Measurements from ENCODE around the gene KREMEN1.
"Not testable (repeated sequence)": the region's sequence is repeated elsewhere in the genome, so short reads cannot be mapped to it uniquely, and the experiment has no call there.

KREMEN1 gene

DNA sequence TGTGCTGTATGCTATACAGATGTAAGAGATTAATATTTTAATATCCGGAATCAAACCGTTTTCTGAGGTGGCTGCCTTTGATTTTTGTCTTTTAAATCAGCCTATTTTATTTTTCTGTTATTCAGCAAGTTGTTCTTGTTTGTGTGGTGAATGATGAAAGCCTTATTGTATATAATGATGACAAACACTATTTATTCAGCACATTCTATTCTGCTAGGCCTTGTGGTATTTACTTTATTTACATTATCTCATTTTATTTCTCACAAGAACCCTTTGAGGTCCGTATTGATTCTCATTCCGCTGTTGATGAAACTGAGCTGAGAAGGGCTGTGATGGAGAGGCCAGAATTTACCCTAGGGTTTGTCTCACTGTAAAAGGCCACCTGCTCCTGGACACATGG is 40.5 kb downstream of the KREMEN1 start:
- TF ChIP-seq, protein P1, sequence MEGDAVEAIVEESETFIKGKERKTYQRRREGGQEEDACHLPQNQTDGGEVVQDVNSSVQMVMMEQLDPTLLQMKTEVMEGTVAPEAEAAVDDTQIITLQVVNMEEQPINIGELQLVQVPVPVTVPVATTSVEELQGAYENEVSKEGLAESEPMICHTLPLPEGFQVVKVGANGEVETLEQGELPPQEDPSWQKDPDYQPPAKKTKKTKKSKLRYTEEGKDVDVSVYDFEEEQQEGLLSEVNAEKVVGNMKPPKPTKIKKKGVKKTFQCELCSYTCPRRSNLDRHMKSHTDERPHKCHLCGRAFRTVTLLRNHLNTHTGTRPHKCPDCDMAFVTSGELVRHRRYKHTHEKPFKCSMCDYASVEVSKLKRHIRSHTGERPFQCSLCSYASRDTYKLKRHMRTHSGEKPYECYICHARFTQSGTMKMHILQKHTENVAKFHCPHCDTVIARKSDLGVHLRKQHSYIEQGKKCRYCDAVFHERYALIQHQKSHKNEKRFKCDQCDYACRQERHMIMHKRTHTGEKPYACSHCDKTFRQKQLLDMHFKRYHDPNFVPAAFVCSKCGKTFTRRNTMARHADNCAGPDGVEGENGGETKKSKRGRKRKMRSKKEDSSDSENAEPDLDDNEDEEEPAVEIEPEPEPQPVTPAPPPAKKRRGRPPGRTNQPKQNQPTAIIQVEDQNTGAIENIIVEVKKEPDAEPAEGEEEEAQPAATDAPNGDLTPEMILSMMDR (IDR thresholded peaks at IDR 0.05; ENCODE audit: control insufficient read depth, insufficient read depth, low read depth, low read length, missing control alignments): no peak
- no peak for DNase-seq (ENCODE audit: low read depth)

DNA sequence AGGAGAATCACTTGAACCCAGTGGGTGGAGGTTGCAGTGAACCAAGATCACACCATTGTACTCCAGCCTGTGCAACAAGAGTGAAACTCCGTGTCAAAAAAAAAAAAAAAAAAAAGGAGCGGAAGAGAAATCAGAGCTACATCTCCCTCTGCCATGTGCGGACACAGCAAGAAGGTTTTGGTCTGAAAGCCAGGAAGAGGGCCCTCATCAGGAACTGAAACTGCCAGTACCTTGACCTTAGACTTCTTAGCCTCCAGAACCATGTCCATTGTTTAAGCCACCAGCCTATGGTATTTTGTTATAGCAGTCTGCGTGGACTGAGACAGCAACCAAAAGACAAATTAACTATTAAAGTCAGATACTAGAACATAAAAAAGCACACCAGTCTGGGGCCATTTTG is 41.6 kb downstream of the KREMEN1 start:
- no peak overlapping the region for H3K4me3 ChIP-seq (ENCODE audit: control insufficient read depth, low read depth, low read length)
- no peak for DNase-seq (ENCODE audit: low read depth)
- TF ChIP-seq, protein P1 (IDR thresholded peaks at IDR 0.05; ENCODE audit: control insufficient read depth, insufficient read depth, low read depth, low read length, missing control alignments): no peak

More for the DNA sequence above, 40.5 kb downstream of the KREMEN1 start:
- no peak overlapping the region for H3K4me3 ChIP-seq (ENCODE audit: control insufficient read depth, low read depth, low read length)

DNA sequence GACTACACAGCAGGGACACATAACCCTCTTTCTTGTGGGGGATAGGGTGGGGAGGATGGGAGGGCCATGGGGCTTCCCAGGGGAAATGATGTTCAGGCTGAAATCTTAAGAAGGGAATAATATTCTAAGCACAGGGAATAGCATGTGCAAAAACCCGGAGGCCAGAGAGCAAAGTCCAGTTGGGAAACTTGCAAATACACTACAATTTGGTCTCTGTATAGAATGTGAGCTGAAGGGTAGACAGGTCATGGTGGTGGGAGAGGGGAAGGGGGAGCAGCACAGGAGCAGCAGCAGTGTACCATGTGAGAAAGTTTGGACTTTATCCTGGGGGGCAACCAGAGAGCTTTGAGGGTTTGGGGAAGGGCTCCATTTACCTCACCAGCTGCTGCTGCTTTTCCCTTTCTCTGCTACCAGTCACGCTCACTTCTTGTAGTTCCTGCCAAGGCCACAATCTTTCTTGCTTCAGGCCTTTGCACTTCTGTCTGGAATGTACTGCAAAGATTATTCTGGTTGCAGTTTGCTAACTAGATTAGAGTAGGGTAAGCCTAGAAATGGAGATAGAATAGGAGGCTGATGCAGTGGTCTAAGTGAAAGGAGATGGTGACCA is 43.0 kb downstream of the KREMEN1 start:
- TF ChIP-seq, protein P1 (IDR thresholded peaks at IDR 0.05; ENCODE audit: control insufficient read depth, insufficient read depth, low read depth, low read length, missing control alignments): no peak
- no peak overlapping the region for H3K4me3 ChIP-seq (ENCODE audit: control insufficient read depth, low read depth, low read length)
- DNase-seq (ENCODE audit: low read depth): no peak

DNA sequence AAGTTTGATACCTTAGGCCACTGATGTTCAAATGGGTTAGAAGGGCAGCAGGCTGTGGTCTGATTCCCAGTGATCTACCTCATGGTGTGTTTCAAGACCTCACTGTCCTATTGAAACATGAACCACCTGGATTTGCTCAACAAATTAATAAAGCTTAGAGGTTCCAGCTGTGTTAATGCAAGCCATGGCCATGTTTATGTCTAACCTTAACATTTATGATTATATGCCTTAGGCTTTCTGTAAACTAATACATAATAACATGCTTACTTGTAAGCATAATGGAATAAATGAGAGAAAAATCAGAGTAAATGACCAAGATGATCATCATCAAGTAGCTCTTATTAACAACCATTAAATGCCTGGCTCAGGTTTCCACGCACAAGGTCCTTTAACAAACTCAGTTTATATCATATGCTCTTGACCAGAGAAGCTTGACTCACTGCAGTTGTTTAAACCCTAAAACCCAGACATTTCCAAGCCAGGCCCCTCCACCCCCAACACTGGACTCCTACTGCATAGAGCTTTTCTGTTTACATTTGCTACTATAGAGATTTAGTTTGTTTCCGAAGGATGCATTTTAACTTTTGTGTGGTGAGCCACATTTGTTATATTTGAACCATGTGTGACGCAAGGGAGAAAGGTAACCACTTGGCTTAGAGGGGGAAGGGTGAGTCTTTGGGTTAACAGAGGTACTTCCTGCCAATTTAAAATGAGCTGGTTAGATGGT is 43.7 kb downstream of the KREMEN1 start:
- DNase-seq (ENCODE audit: low read depth): no peak
- TF ChIP-seq, protein P1 (IDR thresholded peaks at IDR 0.05; ENCODE audit: control insufficient read depth, insufficient read depth, low read depth, low read length, missing control alignments): no peak
- no peak overlapping the region for H3K4me3 ChIP-seq (ENCODE audit: control insufficient read depth, low read depth, low read length)

DNA sequence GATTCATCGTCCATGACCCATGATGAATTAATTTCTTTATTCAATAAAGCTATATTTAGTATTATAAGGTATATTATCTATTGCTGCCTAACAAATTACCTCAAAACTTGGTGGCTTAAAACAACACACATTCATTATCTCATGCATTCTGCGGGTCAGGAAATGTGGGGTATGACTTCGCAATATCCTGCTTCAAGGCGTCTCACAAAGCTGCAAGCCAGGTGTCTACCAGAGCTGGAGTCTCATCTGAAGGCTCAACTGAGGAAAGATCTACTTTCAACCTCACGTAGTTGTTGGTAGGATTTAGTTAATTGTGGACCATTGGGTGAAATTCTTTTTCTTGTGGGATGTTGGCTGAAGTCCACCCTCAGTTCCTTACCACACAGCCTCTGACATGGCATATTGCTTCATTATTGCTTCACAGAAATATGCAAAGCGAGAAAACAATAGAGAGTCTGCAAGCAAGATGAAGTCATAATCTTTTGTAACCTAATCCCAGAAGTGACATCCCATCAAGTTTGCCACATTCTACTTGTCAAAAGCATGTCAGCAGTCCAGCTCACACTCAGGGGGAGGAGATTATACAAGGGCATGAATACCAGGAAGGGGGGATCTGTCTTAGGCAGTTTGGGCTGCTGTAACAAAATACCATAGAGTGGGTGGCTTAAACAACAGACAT is 45.1 kb downstream of the KREMEN1 start:
- H3K4me3 ChIP-seq (ENCODE audit: control insufficient read depth, low read depth, low read length): no peak overlapping the region
- TF ChIP-seq, protein P1 (IDR thresholded peaks at IDR 0.05; ENCODE audit: control insufficient read depth, insufficient read depth, low read depth, low read length, missing control alignments): no peak
- DNase-seq (ENCODE audit: low read depth): no peak

DNA sequence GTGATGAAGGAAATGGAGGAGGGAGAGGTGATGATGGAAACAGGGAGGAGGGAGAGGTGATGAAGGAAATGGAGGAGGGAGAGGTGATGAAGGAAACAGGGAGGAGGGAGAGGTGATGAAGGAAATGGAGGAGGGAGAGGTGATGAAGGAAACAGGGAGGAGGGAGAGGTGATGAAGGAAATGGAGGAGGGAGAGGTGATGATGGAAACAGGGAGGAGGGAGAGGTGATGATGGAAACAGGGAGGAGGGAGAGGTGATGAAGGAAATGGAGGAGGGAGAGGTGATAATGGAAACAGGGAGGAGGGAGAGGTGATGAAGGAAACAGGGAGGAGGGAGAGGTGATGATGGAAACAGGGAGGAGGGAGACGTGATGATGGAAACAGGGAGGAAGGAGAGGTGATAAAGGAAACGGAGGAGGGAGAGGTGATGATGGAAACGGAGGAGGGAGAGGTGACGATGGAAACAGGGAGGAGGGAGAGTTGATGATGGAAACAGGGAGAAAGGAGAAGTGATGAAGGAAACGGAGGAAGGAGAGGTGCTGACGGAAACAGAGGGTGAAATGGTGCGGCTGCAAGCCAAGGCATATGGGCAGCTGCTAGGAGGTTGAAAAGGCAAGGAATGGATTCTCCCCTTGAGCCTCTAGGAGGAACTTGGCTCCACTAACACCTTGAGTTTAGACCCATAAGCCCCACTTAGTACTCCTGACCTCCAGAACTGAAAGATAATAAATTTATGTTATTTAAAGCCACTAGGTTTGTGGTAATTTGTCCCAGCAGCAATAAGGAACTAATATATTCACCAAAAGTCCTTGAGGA is 47.5 kb downstream of the KREMEN1 start:
- not testable (repeated sequence) for DNase-seq (ENCODE audit: low read depth)

More for the DNA sequence above, 47.5 kb downstream of the KREMEN1 start:
- H3K4me3 ChIP-seq (ENCODE audit: control insufficient read depth, low read depth, low read length): not testable (repeated sequence)
